Fibroblast of skin of left biceps (primary cell): ENCODE measurements around the gene TMEM52.

Source experiments
- DNase-seq, 2 experiments: peaks; one replicate each; pipeline ENCODE4 v3.0.0-alpha.2; 2013; ENCODE audit warnings: low read depth in 2 of 2

The TMEM52 gene

GRCh38 chr1:1914971-1915692, 3.9 kb downstream of the TMEM52 start, which contains the start of gene CALML6:
Gene CALML6, plus strand, starts transcription at chr1:1915260. Its CDS starts 21 bp downstream, at chr1:1915281.
- DNase-seq, result no peak

GRCh38 chr1:1914101-1914970, 4.7 kb downstream of the TMEM52 start:
- DNase-seq, result no peak

- DNase-seq, result no peak
Measured at GRCh38 chr1:1911350-1912041, 7.6 kb downstream of the TMEM52 start.

- DNase-seq, result no peak
Measured at GRCh38 chr1:1910651-1911331, 8.3 kb downstream of the TMEM52 start.

DNA sequence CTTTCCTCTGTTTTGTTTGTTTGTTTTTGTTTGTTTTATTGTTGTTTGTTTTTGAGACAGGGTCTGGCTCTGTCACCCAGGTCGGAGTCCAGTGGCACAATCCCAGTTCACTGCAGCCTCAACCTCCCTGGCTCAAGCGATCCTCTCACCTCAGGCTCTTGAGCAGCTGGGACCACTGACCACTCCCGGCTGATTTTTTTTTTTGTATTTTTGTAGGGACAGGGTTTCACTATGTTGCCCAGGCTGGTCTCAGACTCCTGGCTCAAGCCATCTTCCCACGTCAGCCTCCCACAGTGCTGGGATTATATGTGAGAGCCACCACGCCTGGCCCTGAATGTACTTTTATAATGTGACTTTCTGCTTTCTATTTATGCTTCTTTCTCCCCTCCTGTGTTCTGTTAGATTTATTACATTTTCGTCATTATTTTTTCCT, 9.0 kb downstream of the TMEM52 start:
- no peak for DNase-seq

GRCh38 chr1:1908506-1908791, 10.6 kb downstream of the TMEM52 start:
- DNase-seq, result no peak

GRCh38 chr1:1907098-1907736, 11.9 kb downstream of the TMEM52 start:
- DNase-seq, result no peak

- peak in 1 of 2 experiments; percentile 18 for DNase-seq
Measured at GRCh38 chr1:1906185-1907097, 12.6 kb downstream of the TMEM52 start.

- no peak for DNase-seq
Measured at GRCh38 chr1:1903224-1903623, 15.9 kb downstream of the TMEM52 start.

GRCh38 chr1:1901641-1902294, 17.3 kb downstream of the TMEM52 start:
- DNase-seq, result no peak

- DNase-seq, result no peak
Measured at GRCh38 chr1:1900883-1901640, 18.0 kb downstream of the TMEM52 start.

DNA sequence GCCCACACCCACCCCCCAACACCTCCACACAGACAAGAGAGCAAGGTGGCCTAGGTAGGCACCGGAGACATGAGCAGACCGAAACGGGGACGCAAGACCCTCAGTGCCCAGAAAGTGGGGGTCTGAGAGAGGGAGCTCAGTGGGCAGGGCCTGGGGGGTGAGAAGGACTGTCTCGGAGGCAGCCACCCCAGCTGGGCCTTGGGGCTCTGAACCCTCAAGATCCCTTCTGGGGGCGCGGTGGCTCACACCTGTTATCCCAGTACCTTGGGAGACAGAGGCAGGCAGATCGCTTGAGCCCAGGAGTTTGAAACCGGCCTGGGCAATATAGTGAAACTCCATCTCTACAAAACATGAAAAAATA, 19.1 kb downstream of the TMEM52 start:
- no peak for DNase-seq

GRCh38 chr1:1899266-1899966, 19.7 kb downstream of the TMEM52 start:
- no peak for DNase-seq

DNA sequence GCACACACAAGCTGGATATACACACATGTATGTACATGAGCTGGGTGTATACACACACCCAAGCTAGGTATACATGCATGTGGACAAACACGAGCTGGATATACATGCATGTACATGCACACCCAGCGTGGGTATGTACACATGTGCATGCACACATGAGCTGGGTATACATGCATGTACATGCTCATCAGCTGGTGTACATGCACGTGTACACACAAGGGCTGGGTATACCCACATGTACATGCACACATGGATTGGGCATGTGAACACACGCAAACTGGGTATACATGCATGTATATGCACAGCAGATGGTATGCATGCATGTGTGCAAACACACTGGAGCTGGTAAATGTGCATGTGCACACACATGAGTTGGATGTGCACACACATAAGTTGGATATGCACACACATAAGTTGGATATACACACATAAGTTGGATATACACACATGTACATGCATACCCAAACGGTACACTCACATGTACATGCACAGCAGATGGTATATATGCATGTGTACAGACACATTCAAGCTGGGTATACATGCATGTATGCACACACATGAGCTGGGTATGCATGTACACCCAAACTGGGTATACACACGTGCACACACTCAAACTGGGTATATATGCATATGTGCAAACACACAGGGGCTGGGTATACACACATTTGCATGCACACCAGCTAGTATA, 20.7 kb downstream of the TMEM52 start:
- DNase-seq, result no peak

DNA sequence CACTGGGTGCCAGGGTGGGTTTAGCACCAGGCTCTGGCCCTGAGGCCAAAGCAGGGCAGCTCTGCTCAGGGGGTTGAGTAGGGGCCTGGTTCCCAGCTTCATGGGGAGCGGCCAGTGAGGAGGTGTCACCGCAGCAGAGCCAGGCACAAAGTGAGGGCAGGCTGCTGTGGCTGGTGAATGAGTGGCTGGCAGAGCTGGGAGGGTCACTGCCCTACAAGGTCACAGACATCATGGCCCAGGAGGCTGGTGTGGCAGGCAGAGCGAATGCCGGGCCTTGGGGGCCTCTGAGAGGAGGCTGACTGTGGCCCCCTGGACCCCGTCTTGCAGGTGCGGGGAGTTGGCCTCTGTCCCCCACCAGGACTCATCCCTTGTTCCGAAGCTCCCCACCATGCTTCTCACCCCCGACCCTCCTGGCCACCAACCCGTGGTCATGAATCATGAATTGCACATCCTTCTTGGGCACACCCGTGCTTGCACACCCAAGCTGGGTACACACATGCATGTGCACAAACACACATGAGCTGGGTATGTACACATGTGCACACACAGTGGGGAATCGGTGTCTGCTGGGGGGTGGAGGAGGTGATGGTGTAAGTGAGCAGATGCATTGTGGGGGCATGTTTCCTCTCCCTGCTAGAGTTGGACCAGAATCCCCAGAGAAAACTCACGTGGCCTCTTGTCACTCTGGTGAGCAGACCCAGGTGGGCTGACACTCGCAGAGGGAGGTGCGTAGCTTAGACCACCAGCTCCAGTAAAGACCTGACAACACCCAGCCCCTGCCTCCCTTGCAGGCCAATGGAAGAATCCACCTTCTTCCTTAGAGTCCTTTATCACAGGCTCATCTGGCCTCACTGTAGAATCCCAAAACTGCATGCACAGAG, 23.4 kb downstream of the TMEM52 start:
- no peak for DNase-seq

GRCh38 chr1:1895060-1895418, 24.0 kb downstream of the TMEM52 start:
- DNase-seq, result no peak
